Liver (tissue), 9 donors: ENCODE results near the gene USP48. TPM values are rescaled to one million over a fixed set of nuclear protein-coding genes. Genes with fewer than 3 reads are reported as not detected.

ENCODE experiments used
- DNase-seq: peaks from one replicate; pipeline ENCODE4 v3.0.0-alpha.2; 2017; ENCODE audit warnings: low spot score
- H3K27ac ChIP-seq, 2 donors: one replicate each; pipeline ENCODE4 v1.7.0; 2013; ENCODE audit warnings: inconsistent platforms in 2 of 2, low read length in 2 of 2, control low read depth in 1 of 2, low read depth in 1 of 2, mild to moderate bottlenecking in 1 of 2
- H3K27me3 ChIP-seq, 4 donors: one replicate each; pipeline versions ENCODE4 v1.6.1 to v1.7.0; 2013; ENCODE audit warnings: low read length in 3 of 4, inconsistent platforms in 1 of 4, mild to moderate bottlenecking in 1 of 4, moderate library complexity in 1 of 4; ENCODE audit not compliant: control insufficient read depth in 4 of 4, insufficient read depth in 4 of 4
- H3K36me3 ChIP-seq, 4 donors: one replicate each; pipeline versions ENCODE4 v1.6.1 to v1.7.0; 2013; ENCODE audit warnings: low read length in 3 of 4, mild to moderate bottlenecking in 3 of 4, low read depth in 1 of 4, moderate library complexity in 1 of 4; ENCODE audit not compliant: control insufficient read depth in 4 of 4, insufficient read depth in 3 of 4
- H3K4me1 ChIP-seq, 4 donors: one replicate each; pipeline versions ENCODE4 v1.6.1 to v1.7.0; 2013; ENCODE audit warnings: low read length in 3 of 4, mild to moderate bottlenecking in 3 of 4, moderate library complexity in 1 of 4; ENCODE audit not compliant: control insufficient read depth in 4 of 4, insufficient read depth in 4 of 4
- H3K4me3 ChIP-seq, 3 donors: one replicate each; pipeline versions ENCODE4 v1.6.1 to v1.7.0; 2013; ENCODE audit warnings: low read length in 3 of 3, control low read depth in 1 of 3, low read depth in 1 of 3, mild to moderate bottlenecking in 1 of 3
- H3K9ac ChIP-seq, 2 donors: one replicate each; pipeline ENCODE4 v1.7.0; 2013; ENCODE audit warnings: low read length in 2 of 2, mild to moderate bottlenecking in 2 of 2, moderate library complexity in 2 of 2, control low read depth in 1 of 2, low read depth in 1 of 2
- H3K9me3 ChIP-seq, 4 donors: one replicate each; pipeline versions ENCODE4 v1.6.1 to v1.7.0; 2013; ENCODE audit warnings: low read length in 3 of 4; ENCODE audit not compliant: control insufficient read depth in 4 of 4
- EGR1 ChIP-seq, 2 donors: IDR thresholded peaks; 2 replicates each; pipeline ENCODE4 v1.6.1; 2016 to 2018; ENCODE audit warnings: antibody characterized with exemption in 2 of 2, low read depth in 2 of 2
- FOXA1 ChIP-seq: IDR thresholded peaks from 2 replicates; pipeline ENCODE4 v1.6.1; 2016; ENCODE audit warnings: antibody characterized with exemption
- FOXA2 ChIP-seq: IDR thresholded peaks from 2 replicates; pipeline ENCODE4 v1.6.1; 2016; ENCODE audit warnings: antibody characterized with exemption
- GABPA ChIP-seq, 2 donors: IDR thresholded peaks in 1 of 2; conservative IDR thresholded peaks in 1 of 2; 2 replicates each; pipeline ENCODE4 v1.6.1; 2016; ENCODE audit warnings: antibody characterized with exemption in 2 of 2, mild to moderate bottlenecking in 1 of 2, moderate library complexity in 1 of 2
- HNF4A ChIP-seq, 2 donors: conservative IDR thresholded peaks; 2 replicates each; pipeline ENCODE4 v1.6.1; 2016; ENCODE audit warnings: antibody characterized with exemption in 2 of 2, mild to moderate bottlenecking in 2 of 2
- JUND ChIP-seq, 2 donors: IDR thresholded peaks; 2 replicates each; pipeline ENCODE4 v1.6.1; 2016; ENCODE audit warnings: antibody characterized with exemption in 2 of 2
- NR2F2 ChIP-seq: IDR thresholded peaks from 2 replicates; pipeline ENCODE4 v1.6.1; 2016; ENCODE audit warnings: antibody characterized with exemption
- RAD21 ChIP-seq, 2 donors: IDR thresholded peaks; 2 replicates each; pipeline ENCODE4 v1.6.1; 2016; ENCODE audit warnings: antibody characterized with exemption in 2 of 2, mild to moderate bottlenecking in 2 of 2
- RXRA ChIP-seq, 2 donors: IDR thresholded peaks; 2 replicates each; pipeline ENCODE4 v1.6.1; 2017 to 2018; ENCODE audit warnings: antibody characterized with exemption in 2 of 2, mild to moderate bottlenecking in 1 of 2
- SP1 ChIP-seq: IDR thresholded peaks from 2 replicates; pipeline ENCODE4 v1.6.1; 2018; ENCODE audit warnings: antibody characterized with exemption, mild to moderate bottlenecking
- TAF1 ChIP-seq: conservative IDR thresholded peaks from 2 replicates; pipeline ENCODE4 v1.6.1; 2016; ENCODE audit warnings: antibody characterized with exemption, mild to moderate bottlenecking
- YY1 ChIP-seq: IDR thresholded peaks from 2 replicates; pipeline ENCODE4 v1.6.1; 2016; ENCODE audit warnings: antibody characterized with exemption, mild to moderate bottlenecking
- WGBS: extraction: QIAGEN DNeasy Blood & Tissue Kit; methylation state at CpG from one replicate; pipeline ENCODE4 v1.1.7; 2013; 5-methylcytosine and 5-hydroxymethylcytosine counted together
- polyA plus RNA-seq, 2 donors: library from polyadenylated mRNA; stranded (reverse) in 1 of 2; unstranded in 1 of 2; fragments of 200-250 nt in 1 of 2; fragments of >200 nt in 1 of 2; fragmentation: Nextera tagmentation in 1 of 2; extraction: Ambion mirVana in 1 of 2; gene quantifications; one replicate each; pipeline versions ENCODE4 v1.2.1 to v1.2.3, GENCODE V29; 2013 to 2015
- total RNA-seq, 2 donors: library from RNA; depleted of rRNA; stranded (reverse); fragments of >200 nt; gene quantifications; one replicate each; pipeline ENCODE4 v1.2.3, GENCODE V29; 2014
- TF ChIP-seq, protein P1 (sequence below): IDR thresholded peaks from 2 replicates; pipeline ENCODE4 v1.6.1; 2016; ENCODE audit warnings: antibody characterized with exemption
- TF ChIP-seq, protein P2 (sequence below): fragments of 150-350 bp; IDR thresholded peaks from 2 replicates; pipeline ENCODE4 v1.5.1; 2017; ENCODE audit warnings: improper control_type of control experiment, low read depth, low read length; ENCODE audit not compliant: missing input control
- TF ChIP-seq, protein P3 (sequence below): IDR thresholded peaks from 2 replicates; pipeline ENCODE4 v1.6.1; 2016; ENCODE audit warnings: antibody characterized with exemption
- TF ChIP-seq, protein P4 (sequence below): IDR thresholded peaks from 2 replicates; pipeline ENCODE4 v1.6.1; 2016; ENCODE audit warnings: antibody characterized with exemption, mild to moderate bottlenecking
- donor health status: healthy.
- donor health status: healthy.
- donor health status: healthy.
- donor health status: healthy.
- donor health status: healthy.

Gene USP48
- total and polyA plus RNA-seq, 4 donors = 7.8 to 34.9 (median 23.1) TPM

DNA sequence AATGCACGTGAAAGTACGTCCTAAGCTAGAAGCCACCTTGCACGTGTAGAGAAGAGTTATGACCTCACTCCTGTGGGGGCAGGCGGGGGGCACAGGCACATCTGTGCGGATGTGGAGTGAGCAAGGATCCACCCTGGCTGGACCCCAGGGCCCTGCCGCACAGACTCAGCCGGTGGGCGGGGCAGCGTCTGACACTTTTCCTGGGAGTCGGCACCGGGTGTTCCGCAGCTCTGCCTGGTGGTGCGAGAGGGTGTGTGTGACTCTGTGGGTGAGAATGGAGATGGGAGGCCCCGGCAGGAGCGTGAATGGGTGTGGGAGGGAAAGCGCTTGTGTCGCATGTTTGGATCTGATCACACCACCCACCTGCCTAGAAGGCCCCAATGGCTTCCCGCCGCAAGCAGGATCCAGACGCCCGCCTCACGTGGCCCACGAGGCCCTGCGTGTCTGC is 143.3 kb downstream of the USP48 start:
- no peaks in the 10 kb centered on the region for H3K36me3 ChIP-seq
- H3K27ac ChIP-seq = no peak overlapping the region
- TF ChIP-seq YY1 = no peak
- TF ChIP-seq FOXA1 = no peak
- TF ChIP-seq FOXA2 = no peak
- no peak for TF ChIP-seq TAF1
- TF ChIP-seq, protein P1, sequence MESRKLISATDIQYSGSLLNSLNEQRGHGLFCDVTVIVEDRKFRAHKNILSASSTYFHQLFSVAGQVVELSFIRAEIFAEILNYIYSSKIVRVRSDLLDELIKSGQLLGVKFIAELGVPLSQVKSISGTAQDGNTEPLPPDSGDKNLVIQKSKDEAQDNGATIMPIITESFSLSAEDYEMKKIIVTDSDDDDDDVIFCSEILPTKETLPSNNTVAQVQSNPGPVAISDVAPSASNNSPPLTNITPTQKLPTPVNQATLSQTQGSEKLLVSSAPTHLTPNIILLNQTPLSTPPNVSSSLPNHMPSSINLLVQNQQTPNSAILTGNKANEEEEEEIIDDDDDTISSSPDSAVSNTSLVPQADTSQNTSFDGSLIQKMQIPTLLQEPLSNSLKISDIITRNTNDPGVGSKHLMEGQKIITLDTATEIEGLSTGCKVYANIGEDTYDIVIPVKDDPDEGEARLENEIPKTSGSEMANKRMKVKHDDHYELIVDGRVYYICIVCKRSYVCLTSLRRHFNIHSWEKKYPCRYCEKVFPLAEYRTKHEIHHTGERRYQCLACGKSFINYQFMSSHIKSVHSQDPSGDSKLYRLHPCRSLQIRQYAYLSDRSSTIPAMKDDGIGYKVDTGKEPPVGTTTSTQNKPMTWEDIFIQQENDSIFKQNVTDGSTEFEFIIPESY = no peak
- no peak for TF ChIP-seq EGR1 (IDR thresholded peaks at IDR 0.05; ENCODE audit: low read depth in 2 of 2)
- no peak for TF ChIP-seq RXRA (IDR thresholded peaks at IDR 0.05)
- TF ChIP-seq, protein P2, sequence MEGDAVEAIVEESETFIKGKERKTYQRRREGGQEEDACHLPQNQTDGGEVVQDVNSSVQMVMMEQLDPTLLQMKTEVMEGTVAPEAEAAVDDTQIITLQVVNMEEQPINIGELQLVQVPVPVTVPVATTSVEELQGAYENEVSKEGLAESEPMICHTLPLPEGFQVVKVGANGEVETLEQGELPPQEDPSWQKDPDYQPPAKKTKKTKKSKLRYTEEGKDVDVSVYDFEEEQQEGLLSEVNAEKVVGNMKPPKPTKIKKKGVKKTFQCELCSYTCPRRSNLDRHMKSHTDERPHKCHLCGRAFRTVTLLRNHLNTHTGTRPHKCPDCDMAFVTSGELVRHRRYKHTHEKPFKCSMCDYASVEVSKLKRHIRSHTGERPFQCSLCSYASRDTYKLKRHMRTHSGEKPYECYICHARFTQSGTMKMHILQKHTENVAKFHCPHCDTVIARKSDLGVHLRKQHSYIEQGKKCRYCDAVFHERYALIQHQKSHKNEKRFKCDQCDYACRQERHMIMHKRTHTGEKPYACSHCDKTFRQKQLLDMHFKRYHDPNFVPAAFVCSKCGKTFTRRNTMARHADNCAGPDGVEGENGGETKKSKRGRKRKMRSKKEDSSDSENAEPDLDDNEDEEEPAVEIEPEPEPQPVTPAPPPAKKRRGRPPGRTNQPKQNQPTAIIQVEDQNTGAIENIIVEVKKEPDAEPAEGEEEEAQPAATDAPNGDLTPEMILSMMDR = no peak
- peaks cover 3 to 16% (median 10%) of the 10 kb centered on the region in 4 donors for H3K4me1 ChIP-seq
- H3K4me3 ChIP-seq = no peak overlapping the region
- DNase-seq = no peak
- 76% methylated on average over 24 of the region's 24 CpGs for WGBS
- no peak overlapping the region for H3K9ac ChIP-seq
- H3K9me3 ChIP-seq = no peaks in the 10 kb centered on the region
- H3K27me3 ChIP-seq = no peaks in the 10 kb centered on the region

DNA sequence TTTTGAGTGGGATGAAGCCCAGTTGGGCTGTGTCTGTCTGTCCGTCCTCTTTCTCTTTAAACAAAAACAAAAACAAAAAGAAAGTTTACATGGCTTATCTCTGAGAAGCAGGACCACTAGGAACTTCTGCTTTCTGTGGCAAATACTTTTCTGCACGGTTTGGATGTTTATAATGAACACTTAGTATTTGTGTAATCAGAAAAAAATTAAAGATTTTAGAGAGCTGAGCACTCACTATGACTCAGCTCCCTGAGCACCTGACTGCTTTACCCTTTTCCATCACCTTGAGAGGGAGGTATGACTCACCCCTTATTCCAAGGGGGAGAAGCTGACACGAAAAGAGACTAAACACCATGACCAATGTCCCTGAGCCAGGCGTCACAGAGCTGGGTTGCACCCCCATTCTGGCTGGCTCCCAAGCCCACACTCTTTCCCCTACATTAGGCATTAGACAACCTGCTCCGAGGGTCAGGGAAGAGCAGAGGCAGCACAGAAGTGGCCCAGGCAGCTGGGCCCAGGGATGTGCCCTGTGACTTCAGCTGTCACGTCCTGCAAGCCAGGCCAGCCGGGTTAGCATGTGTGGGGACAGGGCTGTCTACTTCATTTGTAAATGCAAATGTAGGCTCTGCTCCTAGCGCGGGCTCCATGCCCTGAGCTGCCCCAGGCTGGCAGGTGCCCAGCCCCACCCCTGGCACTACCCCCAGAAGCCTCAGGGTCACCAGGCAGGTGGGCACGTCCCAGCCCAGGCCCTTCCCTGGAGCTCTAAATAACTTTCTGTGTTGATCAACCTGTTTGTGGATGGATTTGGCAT is 144.2 kb downstream of the USP48 start:
- Histone ChIP-seq H3K9ac (no peak overlapping the region), H3K9me3 (no peaks in the 10 kb centered on the region), H3K36me3 (no peaks in the 10 kb centered on the region), H3K27ac (no peak overlapping the region), H3K4me3 (no peak overlapping the region), H3K27me3 (no peaks in the 10 kb centered on the region), H3K4me1 (peaks cover 7 to 23% (median 14%) of the 10 kb centered on the region in 4 donors)
- DNase-seq = no peak
- TF ChIP-seq RXRA (IDR thresholded peaks at IDR 0.05) (no peak), JUND (IDR thresholded peaks at IDR 0.05) (peak in 1 of 2 donors; percentile 48), FOXA1 (no peak)
- WGBS = 45% methylated on average over 10 of the region's 10 CpGs

DNA sequence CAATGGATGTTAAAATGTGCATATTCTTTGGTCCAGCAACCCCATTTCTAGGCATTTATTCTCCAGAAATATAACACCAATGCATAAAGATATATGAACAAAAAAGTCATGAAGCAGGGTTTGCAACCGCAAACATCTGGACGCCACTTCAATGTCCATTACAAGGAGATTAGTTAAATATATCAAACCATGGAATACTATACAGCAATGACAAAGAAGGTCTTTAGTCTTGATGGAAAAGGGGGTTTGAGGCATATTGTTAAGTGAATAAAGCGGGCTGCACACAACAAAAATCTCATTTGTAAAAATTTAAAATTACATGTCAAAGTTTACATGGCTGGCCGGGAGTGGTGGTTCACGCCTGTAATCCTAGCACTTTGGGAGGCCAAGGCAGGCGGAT is 145.4 kb downstream of the USP48 start:
- no peak for DNase-seq
- Histone ChIP-seq H3K9ac (no peak overlapping the region), H3K4me3 (no peak overlapping the region), H3K4me1 (peaks cover 7 to 20% (median 14%) of the 10 kb centered on the region in 4 donors), H3K9me3 (no peaks in the 10 kb centered on the region), H3K27me3 (no peaks in the 10 kb centered on the region), H3K36me3 (no peaks in the 10 kb centered on the region), H3K27ac (no peak overlapping the region)
- WGBS = 90% methylated on average over 6 of the region's 6 CpGs
- TF ChIP-seq YY1 (no peak), TAF1 (no peak), FOXA1 (no peak), GABPA (IDR thresholded peaks at IDR 0.05 in 1 of 2, conservative IDR thresholded peaks at IDR 0.05 in 1 of 2) (no peak), JUND (IDR thresholded peaks at IDR 0.05) (no peak), RAD21 (IDR thresholded peaks at IDR 0.05) (no peak), SP1 (no peak), HNF4A (conservative IDR thresholded peaks at IDR 0.05) (no peak), FOXA2 (no peak), RXRA (IDR thresholded peaks at IDR 0.05) (no peak), NR2F2 (no peak), EGR1 (IDR thresholded peaks at IDR 0.05; ENCODE audit: low read depth in 2 of 2) (no peak)
- TF ChIP-seq, protein P3, sequence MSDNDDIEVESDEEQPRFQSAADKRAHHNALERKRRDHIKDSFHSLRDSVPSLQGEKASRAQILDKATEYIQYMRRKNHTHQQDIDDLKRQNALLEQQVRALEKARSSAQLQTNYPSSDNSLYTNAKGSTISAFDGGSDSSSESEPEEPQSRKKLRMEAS = no peak
- TF ChIP-seq, protein P4, sequence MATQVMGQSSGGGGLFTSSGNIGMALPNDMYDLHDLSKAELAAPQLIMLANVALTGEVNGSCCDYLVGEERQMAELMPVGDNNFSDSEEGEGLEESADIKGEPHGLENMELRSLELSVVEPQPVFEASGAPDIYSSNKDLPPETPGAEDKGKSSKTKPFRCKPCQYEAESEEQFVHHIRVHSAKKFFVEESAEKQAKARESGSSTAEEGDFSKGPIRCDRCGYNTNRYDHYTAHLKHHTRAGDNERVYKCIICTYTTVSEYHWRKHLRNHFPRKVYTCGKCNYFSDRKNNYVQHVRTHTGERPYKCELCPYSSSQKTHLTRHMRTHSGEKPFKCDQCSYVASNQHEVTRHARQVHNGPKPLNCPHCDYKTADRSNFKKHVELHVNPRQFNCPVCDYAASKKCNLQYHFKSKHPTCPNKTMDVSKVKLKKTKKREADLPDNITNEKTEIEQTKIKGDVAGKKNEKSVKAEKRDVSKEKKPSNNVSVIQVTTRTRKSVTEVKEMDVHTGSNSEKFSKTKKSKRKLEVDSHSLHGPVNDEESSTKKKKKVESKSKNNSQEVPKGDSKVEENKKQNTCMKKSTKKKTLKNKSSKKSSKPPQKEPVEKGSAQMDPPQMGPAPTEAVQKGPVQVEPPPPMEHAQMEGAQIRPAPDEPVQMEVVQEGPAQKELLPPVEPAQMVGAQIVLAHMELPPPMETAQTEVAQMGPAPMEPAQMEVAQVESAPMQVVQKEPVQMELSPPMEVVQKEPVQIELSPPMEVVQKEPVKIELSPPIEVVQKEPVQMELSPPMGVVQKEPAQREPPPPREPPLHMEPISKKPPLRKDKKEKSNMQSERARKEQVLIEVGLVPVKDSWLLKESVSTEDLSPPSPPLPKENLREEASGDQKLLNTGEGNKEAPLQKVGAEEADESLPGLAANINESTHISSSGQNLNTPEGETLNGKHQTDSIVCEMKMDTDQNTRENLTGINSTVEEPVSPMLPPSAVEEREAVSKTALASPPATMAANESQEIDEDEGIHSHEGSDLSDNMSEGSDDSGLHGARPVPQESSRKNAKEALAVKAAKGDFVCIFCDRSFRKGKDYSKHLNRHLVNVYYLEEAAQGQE = no peak
- TF ChIP-seq, protein P2 = no peak
